Choroid plexus epithelial cell (primary cell): ENCODE measurements around the gene AP5S1.

Source experiments
- DNase-seq: peaks from one replicate; pipeline ENCODE4 v3.0.0-alpha.2; 2010; ENCODE audit warnings: low read depth
- H3K4me3 ChIP-seq: 2 replicates; pipeline ENCODE4 v1.5.1; 2011; ENCODE audit warnings: low read depth, mild to moderate bottlenecking, control low read depth, low read length, moderate library complexity
- CTCF ChIP-seq: conservative IDR thresholded peaks from 2 replicates; pipeline ENCODE4 v1.5.1; 2011; ENCODE audit warnings: low read depth, mild to moderate bottlenecking, control low read depth, inconsistent platforms, low read length, moderate library complexity

AP5S1 gene

GRCh38 chr20:3794701-3795420 is 25.5 kb upstream of the AP5S1 start:
- DNase-seq = no peak
- no peak for TF ChIP-seq CTCF
- H3K4me3 ChIP-seq = peak overlapping the region; percentile 80

DNA sequence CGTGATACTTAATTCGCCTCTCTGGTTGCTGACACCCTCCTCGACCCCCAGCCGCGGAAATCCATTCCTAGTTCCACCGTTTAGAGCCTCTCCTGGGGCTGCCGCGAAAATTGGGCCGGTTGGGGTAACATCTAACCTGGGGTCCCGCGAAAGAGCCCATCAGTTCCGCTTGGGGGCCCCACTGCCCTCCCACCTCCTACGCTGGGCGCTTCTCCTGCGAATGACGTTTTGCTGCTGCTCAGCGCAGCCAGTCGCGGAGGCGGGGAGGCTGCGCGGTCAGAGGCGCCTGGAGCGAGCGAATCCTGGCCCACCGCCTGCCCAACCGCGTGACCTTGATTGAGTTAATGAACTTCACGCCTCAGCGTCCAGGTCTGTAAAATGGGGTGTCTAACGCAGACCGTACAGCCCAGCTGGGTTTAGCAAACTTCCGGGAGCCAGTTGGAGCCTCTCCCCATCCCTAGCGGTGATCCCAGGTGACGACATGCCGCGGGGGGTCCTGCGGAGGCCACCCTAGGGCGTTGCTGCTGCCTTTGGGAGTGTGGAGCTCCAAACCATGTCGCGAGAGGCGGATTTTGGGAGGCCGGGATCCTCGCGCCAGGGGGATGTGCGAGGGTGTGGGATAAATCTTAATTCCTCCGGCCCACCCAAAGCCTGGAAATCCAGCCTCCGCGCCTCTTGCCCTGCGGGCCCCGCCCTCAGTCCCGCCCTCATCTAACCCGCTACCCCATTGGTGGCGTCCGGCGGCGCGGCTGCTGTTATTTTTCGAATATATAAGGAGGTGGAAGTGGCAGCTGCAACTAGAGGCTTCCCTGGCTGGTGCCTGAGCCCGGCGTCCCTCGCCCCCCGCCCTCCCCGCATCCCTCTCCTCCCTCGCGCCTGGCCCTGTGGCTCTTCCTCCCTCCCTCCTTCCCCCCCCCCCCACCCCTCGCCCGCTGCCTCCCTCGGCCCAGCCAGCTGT is 24.6 kb upstream of the AP5S1 start, which contains the start of gene CDC25B:
Gene CDC25B, plus strand, starts transcription at position 800 of the 958 bp plus-strand sequence. CDS start 222 bp downstream, outside the sequence.
- H3K4me3 ChIP-seq = peak within 1 kb of the TSS; percentile 80
- DNase-seq = peak; percentile 90
- peak; percentile 53 for TF ChIP-seq CTCF

GRCh38 chr20:3796477-3797225 is 23.7 kb upstream of the AP5S1 start:
- peak overlapping the region; percentile 80 for H3K4me3 ChIP-seq
- DNase-seq = no peak
- no peak for TF ChIP-seq CTCF

DNA sequence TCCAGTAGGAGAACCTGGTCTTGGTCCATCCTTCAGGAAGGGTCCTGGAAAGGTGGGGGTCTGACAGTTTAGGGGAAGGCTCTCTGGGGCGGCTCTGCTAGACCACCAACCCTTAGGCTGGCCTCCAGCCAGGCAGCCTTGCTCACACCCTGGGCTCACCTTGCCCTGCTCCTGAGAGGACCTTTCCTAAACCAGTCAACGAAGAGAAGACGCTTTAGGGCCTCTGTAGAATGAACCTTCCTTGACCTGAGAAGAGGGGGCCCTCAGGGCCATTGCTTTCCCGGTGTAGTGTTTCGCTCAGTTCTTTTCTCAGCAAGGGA is 23.2 kb upstream of the AP5S1 start:
- no peak for TF ChIP-seq CTCF
- H3K4me3 ChIP-seq = peak overlapping the region; percentile 80
- no peak for DNase-seq

DNA sequence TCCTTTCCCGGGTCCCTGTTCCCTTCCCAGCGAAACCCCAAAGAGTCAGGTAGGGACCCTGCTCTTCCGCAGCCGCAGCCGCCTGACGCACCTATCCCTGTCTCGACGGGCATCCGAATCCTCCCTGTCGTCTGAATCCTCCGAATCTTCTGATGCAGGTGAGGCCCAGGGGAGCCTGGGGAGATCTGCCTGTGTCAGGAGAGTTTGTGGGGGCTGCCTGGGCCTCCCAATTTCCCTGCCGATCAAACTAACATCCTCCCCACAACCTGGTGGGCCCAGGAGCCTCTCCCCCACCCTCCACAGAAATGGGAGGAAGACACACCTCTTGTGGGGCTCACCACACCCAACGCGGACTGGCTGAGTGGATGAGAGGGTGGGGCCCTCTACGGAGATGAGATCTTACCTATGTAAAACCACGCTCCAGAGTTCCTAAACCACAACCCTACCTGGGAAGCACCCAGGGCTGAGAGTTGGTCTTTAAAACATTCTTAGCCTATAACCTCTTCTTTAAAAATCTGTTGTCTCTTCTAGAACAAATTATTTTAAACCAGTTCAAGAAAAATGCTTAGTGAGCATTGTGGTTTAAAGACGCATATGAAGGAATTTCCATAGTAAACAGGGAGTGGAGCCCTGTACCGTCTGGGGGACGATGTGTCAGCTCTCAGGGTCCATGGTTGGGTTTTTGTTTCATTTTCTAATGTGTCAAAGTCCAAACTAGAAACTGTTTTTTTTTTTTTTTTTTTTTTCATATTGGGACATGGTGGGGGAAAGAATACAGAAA is 22.6 kb upstream of the AP5S1 start:
- H3K4me3 ChIP-seq = peak overlapping the region; percentile 80
- TF ChIP-seq CTCF = no peak
- peak; percentile 66 for DNase-seq

DNA sequence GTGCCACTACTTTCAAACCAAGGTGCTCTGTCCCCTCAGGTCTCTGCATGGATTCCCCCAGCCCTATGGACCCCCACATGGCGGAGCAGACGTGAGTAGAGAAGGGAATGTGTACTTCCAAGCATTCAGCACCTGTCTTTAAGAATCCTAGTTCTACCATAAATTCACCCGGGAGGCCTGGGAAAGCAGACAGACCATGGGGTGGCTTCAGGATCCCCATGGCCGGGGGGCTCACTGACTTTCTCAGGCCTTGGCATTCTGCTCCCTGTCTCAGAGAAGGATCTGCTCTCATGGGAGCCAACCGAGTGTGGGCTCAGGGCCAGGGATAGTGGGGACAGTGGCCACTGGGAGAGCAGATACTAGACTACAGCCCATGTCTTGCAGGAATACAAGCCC is 22.0 kb upstream of the AP5S1 start:
- no peak for DNase-seq
- no peak overlapping the region for H3K4me3 ChIP-seq
- TF ChIP-seq CTCF = no peak
